Stimulated activated CD4-positive, alpha-beta T cell treated with anti-CD3 and anti-CD28 coated beads, Interleukin-4, amount 100 ng/mL, for 48 hours (primary cell): ENCODE measurements around the gene PROM1.
A peak's percentile ranks its signal among the peaks of the same experiment; 100 is the strongest.

Experiments
- DNase-seq, 2 donors: peaks; one replicate each; pipeline ENCODE4 v3.0.0-alpha.2; 2020; ENCODE audit warnings: low read depth in 2 of 2

PROM1 gene

GRCh38 chr4:15986907-15987306 is 96.9 kb downstream of the PROM1 start:
- DNase-seq, result no peak

GRCh38 chr4:15983610-15984009 is 100.2 kb downstream of the PROM1 start:
- no peak for DNase-seq

DNA sequence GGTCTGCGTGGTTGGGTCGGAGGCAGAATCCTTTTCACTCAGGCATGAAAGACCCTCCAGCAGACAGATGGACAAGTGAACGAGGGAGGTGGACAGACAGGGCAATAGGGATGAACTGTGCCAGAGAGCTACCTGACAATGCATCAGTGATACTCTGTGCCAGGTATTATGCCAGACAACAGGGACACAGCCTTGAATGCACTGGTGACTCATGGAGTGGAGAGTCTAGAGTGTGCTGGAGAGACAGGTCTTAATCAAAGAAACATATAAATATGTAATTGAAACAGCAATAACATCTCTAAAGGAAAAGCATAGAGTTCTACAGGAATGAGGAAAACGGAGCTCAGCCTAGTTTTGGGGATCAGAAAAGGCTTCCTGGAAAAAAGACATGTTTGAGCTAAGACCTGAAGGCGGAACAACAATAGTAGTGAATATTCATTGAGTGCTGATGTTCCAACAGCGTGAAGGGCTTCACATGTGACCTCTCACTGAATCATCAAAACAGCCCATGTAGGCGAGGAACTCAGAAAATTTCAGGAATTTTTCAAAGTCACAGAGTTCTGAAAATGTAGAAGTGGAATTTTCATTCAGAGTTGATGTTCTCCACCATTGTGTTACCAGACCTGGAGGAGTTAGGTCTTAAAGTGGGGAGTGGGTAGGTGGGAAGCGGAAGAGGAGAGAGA is 100.8 kb downstream of the PROM1 start:
- DNase-seq, result no peak

- DNase-seq, result no peak
These were observed 107.1 kb downstream of the PROM1 start for GRCh38 chr4:15976456-15977447.

DNA sequence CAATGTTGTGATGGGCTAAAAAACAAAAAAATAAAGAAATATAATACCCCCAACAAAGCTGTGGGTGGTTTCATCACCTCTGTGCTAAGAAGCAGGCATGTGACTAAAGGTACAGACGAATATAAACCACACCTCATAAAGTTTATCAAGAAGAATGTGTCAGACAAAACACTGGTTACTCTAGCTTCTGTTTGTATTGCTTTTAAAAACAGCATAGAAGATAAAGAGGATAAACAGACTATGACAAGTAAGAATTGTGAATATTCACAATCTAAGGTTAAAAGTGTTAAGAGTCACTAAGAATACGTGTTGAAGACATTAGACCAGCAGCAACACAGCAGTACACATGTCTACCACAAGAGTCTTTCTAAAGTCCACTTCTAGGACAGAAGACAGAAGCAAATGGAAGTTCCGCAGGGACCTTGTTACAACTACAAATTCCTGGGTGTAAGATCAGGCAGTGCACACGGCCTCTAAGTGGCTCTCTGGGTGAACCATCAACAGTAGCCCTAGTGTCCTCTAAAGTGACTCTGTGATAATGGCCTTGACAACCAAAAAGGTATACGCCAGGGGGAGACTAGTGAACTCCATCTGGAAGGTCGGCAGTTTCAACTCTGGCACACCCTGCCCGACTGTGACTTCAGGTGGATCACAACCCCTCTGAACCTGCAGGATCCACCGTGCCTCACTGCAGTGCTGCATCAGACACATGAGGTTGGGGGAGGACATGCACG is 112.6 kb downstream of the PROM1 start:
- DNase-seq, result no peak

GRCh38 chr4:15968551-15969300 is 115.1 kb downstream of the PROM1 start:
- no peak for DNase-seq

DNA sequence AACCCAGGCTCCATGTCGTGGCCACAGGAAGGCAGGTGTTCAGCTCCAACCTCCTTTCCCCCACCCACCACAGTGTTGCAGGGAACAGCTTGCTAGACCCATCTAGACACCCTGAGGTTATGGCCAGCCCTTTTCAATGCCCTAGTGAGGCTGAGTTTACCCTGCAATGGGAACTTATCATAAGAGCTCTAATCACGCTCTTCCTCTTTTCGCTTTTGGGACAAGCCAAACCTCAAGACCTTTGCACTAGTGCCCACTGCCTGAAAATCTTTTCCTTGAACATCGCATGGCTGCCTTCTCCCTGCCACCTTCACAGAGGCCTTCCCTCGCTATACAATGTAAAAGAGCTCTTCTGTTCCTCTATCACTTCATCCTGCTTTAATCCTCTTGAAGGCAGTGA is 118.5 kb downstream of the PROM1 start:
- no peak for DNase-seq

DNA sequence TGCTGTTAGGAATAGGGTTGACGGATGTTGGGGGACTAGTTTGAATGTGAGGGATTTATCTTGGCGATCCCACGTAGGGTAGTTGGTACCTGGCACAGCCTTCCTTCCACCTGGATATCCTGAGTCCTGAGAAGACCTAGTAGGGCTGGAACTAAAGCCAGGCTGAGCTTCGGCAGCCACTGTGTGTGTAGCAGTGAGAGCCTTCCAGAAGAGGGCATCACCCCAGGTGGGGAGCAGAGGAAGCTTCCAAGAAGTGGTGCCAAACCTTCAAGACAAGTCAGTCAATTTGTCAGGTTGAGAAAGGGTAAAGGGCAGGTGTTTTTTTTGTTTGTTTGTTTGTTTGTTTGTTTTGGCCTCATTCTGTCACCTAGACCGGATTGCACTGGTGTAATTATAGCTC is 119.7 kb downstream of the PROM1 start:
- DNase-seq, result no peak

- DNase-seq, result peak; percentile 23 to 32
These were observed 120.2 kb downstream of the PROM1 start for GRCh38 chr4:15963576-15963975.

DNA sequence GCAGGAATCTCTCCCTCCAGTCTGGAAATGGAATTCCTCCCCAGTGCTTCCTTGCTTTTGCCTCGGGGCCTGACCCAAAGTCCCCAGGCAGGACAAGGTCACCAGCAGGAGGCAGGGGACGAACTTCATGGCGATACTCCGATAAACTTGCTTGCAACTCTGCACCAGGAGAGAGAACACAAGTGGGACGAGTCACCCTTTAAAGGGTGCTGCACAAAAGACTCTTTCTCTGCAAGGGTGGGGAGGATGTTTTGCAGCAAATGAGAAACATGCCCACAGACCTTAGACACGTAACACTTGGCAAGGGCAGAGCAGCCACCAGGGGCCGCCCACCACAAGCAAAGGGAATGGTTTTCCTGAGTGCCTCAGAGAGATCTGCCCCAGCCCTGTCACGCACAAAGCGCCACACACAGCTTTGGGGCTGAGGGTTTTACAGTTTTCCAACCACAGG is 120.8 kb downstream of the PROM1 start, which contains the start of gene FGFBP2:
FGFBP2 (minus strand) TSS at position 175 of the 451 bp plus-strand sequence; CDS start at position 129, 46 bp downstream.
- DNase-seq, result peak; percentile 45 to 46

DNA sequence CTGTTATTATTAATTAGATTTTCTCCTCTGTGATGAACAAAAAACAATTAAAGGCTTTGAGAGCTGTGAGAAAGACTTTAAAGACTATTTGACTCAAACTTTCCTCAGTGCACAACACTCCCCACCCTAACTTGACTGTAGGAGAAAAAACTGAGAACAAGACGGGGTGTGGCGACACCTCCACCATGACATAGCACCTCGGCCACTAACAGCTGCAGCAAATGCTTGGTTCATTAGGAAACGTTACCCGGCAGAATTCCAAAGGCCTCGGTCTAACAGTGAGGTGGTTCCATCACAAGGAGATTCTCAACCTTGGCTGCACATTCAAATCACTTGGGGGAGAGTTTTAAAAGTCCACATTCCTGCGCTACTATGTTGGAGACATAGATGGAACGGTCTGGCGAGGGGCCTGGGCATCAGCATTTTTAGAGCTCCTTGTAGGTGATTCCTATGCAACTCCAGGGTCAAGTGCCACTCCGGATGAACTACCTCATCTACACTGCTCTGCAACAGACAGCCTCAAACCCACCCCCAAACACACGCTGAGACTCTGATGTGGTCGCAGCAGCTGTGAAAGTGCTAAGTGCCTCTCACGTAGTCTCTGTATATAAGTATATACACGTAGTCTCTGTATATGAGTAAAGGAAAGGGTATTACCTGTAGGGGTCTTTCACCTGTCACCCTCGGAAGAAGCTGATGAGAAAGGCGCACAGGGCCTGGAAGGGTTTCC is 121.9 kb downstream of the PROM1 start:
- no peak for DNase-seq

GRCh38 chr4:15958562-15958961 is 125.3 kb downstream of the PROM1 start:
- no peak for DNase-seq

GRCh38 chr4:15956179-15956850 is 127.5 kb downstream of the PROM1 start:
- peak; percentile 76 to 87 for DNase-seq

- DNase-seq, result no peak
These were observed 128.2 kb downstream of the PROM1 start for GRCh38 chr4:15955670-15956069.

DNA sequence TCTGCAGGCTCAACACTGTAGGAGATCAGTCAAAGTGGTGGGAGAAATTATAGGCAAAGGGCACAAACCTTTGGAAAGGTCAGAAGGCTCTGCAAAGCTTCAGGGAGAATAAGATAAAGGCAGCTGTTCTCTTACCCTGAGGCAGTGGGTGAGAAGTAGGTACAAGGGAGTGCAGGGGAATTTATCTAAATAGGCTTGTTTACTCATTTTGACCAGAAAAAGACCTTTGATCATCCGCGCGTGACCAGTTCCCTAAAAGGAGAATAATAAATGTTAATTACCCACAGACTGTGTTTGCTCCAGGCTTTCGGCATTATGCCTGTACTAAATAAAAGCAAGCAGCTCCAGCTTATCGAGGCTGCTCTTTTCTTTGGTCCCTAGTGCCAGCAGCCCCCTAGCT is 130.2 kb downstream of the PROM1 start:
- no peak for DNase-seq

GRCh38 chr4:15951781-15952180 is 132.0 kb downstream of the PROM1 start:
- no peak for DNase-seq

- DNase-seq, result no peak
These were observed 135.0 kb downstream of the PROM1 start for GRCh38 chr4:15948826-15949225.

- DNase-seq, result no peak
These were observed 136.1 kb downstream of the PROM1 start for GRCh38 chr4:15947684-15948083.

DNA sequence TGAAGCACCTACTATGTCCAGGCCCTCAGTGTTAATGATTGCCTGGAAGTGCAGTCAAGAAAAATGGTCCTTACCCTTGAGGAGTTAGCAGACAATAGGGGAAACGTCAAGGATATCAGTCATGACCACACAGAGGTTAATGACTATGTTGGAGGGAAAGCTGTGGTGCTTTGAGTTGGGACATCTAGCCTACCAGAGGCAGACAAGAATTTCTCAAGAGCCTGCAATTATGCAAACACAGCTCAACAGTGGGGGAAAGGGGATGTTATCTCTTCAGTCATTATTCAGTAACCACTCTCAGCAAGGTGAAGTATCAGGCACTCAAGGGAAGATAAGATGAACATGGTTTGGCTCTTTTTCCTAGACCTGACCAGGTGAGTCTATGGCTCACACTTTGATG is 138.3 kb downstream of the PROM1 start:
- DNase-seq, result no peak

DNA sequence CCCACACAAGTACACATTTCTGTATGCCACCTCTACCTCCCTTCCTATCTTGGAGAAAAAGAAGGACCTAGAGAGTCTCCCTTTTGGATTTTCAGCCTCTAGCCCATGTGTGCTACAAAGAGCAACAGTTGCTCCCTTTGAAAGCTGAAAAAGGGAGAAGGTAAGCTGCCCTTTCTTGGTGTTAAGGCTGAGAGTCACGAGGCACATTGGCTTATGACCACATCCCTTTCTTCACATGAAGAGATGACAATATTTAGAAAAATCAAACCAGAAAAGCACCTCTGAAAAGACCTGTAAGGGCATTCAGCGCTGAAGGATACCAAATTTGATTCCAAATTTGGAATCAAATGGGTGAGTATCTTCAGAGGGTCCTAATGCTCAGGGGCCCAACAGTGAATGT is 138.9 kb downstream of the PROM1 start:
- DNase-seq, result no peak
